ENCODE data around the gene KCTD14. TPM values are rescaled to one million over a fixed set of nuclear protein-coding genes. Genes with fewer than 3 reads are reported as not detected.

The KCTD14 gene
- total RNA-seq, 1 donor from 2014 or later = 7.6 TPM

Other genes starting within 250 kb of the KCTD14 start
- gene RSF1, start 202.6 kb downstream of the KCTD14 start, total RNA-seq = 70.3 TPM
- gene AAMDC, start 202.1 kb downstream of the KCTD14 start, total RNA-seq = 20.4 TPM
- gene INTS4, start 28.6 kb downstream of the KCTD14 start, total RNA-seq = 38.7 TPM
- not detected for gene THRSP, start 40.6 kb upstream of the KCTD14 start, total RNA-seq
- gene NDUFC2, start 56.6 kb upstream of the KCTD14 start, total RNA-seq = 146 TPM
- 53.1 TPM for gene ALG8, start 116.3 kb upstream of the KCTD14 start, total RNA-seq
- gene KCTD21, start 165.3 kb upstream of the KCTD14 start, total RNA-seq = 6.7 TPM
- 10.0 TPM for gene USP35, start 165.6 kb upstream of the KCTD14 start, total RNA-seq